ENCODE measurements around the gene KLHL5.

The KLHL5 gene

GRCh38 chr4:39169426-39169825, 107.4 kb downstream of the KLHL5 start:
- in situ Hi-C loops (cut with MboI; ENCODE audit: low sequenced_read_pairs): no loop called here

DNA sequence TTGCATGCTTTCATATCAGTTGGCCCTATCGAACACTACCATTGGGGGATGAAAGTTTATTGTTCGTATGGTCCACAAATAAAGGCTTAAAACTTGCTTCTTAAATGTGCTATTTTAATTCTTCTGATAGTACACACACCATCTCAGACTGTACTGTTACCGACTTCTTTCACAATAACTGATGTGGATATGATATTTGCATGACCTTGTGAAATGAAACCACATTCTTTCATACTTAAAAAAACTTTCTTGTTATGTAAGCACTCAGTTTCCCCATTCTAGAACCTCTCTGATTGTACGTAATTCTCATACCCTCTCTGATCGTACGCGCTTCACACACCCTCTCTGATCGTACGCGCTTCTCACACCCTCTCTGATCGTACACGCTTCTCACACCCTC, 108.3 kb downstream of the KLHL5 start:
- in situ Hi-C loops (cut with MboI; ENCODE audit: low sequenced_read_pairs): no loop called here
